Neural cell (in vitro differentiated cells): ENCODE results near the gene MSH4.

Experiments
- EP300 ChIP-seq: fragments of 450-650 bp; conservative IDR thresholded peaks from 2 replicates; pipeline ENCODE4 v1.6.1; 2014; ENCODE audit warnings: antibody characterized with exemption, mild to moderate bottlenecking, moderate library complexity; ENCODE audit not compliant: poor library complexity, severe bottlenecking
- EZH2 ChIP-seq: fragments of 200-600, 300-800 bp; shearing (Covaris generic), sonication (generic); IDR thresholded peaks from 2 replicates; pipeline ENCODE4 v1.6.1; 2014; ENCODE audit warnings: antibody characterized with exemption, low read length, borderline replicate concordance, mild to moderate bottlenecking; ENCODE audit not compliant: insufficient read depth, poor library complexity, severe bottlenecking
- MXI1 ChIP-seq: fragments of 450-650 bp; conservative IDR thresholded peaks from 2 replicates; pipeline ENCODE4 v1.6.1; 2014; ENCODE audit warnings: antibody characterized with exemption, mild to moderate bottlenecking; ENCODE audit not compliant: poor library complexity, severe bottlenecking
- POLR2AphosphoS5 ChIP-seq: IDR thresholded peaks from 2 replicates; pipeline ENCODE4 v1.6.1; 2012
- SMC3 ChIP-seq: fragments of 450-650 bp; conservative IDR thresholded peaks from 2 replicates; pipeline ENCODE4 v1.6.1; 2014; ENCODE audit warnings: antibody characterized with exemption, mild to moderate bottlenecking, moderate library complexity; ENCODE audit not compliant: poor library complexity
- TAF1 ChIP-seq: IDR thresholded peaks from 2 replicates; pipeline ENCODE4 v1.6.1; 2012; ENCODE audit warnings: low read depth
- TF ChIP-seq, protein P1 (sequence below): IDR thresholded peaks from 2 replicates; pipeline ENCODE4 v1.6.1; 2012; ENCODE audit warnings: borderline replicate concordance
- TF ChIP-seq, protein P2 (sequence below): fragments of 450-650 bp; IDR thresholded peaks from 2 replicates; pipeline ENCODE4 v1.5.1; 2014; ENCODE audit warnings: antibody characterized with exemption, mild to moderate bottlenecking, moderate library complexity; ENCODE audit not compliant: poor library complexity, severe bottlenecking

DNA sequence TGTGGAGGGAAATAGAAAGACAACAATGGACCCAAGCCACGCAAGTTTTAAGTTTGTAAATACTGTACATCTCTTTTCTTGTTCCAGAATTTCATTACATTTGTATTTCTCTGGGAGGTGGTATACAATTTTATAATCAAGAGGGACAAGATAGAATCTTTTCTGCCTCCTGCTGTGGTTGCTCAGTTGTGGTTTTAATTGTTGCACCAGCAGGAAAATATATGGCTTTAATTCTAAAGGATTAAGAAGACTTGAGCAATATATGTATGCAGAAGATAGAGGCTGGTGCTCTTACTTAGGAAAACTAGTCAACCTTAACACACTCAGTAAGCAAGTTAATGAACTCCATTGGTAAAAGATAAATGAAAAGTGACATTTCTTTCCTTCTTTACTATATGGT, 155.3 kb downstream of the MSH4 start:
- TF ChIP-seq, protein P1, sequence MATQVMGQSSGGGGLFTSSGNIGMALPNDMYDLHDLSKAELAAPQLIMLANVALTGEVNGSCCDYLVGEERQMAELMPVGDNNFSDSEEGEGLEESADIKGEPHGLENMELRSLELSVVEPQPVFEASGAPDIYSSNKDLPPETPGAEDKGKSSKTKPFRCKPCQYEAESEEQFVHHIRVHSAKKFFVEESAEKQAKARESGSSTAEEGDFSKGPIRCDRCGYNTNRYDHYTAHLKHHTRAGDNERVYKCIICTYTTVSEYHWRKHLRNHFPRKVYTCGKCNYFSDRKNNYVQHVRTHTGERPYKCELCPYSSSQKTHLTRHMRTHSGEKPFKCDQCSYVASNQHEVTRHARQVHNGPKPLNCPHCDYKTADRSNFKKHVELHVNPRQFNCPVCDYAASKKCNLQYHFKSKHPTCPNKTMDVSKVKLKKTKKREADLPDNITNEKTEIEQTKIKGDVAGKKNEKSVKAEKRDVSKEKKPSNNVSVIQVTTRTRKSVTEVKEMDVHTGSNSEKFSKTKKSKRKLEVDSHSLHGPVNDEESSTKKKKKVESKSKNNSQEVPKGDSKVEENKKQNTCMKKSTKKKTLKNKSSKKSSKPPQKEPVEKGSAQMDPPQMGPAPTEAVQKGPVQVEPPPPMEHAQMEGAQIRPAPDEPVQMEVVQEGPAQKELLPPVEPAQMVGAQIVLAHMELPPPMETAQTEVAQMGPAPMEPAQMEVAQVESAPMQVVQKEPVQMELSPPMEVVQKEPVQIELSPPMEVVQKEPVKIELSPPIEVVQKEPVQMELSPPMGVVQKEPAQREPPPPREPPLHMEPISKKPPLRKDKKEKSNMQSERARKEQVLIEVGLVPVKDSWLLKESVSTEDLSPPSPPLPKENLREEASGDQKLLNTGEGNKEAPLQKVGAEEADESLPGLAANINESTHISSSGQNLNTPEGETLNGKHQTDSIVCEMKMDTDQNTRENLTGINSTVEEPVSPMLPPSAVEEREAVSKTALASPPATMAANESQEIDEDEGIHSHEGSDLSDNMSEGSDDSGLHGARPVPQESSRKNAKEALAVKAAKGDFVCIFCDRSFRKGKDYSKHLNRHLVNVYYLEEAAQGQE: no peak
- no peak for TF ChIP-seq POLR2AphosphoS5
- TF ChIP-seq, protein P2, sequence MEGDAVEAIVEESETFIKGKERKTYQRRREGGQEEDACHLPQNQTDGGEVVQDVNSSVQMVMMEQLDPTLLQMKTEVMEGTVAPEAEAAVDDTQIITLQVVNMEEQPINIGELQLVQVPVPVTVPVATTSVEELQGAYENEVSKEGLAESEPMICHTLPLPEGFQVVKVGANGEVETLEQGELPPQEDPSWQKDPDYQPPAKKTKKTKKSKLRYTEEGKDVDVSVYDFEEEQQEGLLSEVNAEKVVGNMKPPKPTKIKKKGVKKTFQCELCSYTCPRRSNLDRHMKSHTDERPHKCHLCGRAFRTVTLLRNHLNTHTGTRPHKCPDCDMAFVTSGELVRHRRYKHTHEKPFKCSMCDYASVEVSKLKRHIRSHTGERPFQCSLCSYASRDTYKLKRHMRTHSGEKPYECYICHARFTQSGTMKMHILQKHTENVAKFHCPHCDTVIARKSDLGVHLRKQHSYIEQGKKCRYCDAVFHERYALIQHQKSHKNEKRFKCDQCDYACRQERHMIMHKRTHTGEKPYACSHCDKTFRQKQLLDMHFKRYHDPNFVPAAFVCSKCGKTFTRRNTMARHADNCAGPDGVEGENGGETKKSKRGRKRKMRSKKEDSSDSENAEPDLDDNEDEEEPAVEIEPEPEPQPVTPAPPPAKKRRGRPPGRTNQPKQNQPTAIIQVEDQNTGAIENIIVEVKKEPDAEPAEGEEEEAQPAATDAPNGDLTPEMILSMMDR: no peak
- no peak for TF ChIP-seq EZH2
- no peak for TF ChIP-seq EP300
- TF ChIP-seq MXI1: no peak
- TF ChIP-seq SMC3: no peak
- no peak for TF ChIP-seq TAF1
